Measurements from ENCODE around the gene PRMT3. TPM values are rescaled to one million over a fixed set of nuclear protein-coding genes. Genes with fewer than 3 reads are reported as not detected.

PRMT3 gene
- total and polyA plus RNA-seq, 2 donors (not counting 3 experiments of a cell fraction or from before 2014, with no cell fraction given) = 6.2 to 13.3 TPM

DNA sequence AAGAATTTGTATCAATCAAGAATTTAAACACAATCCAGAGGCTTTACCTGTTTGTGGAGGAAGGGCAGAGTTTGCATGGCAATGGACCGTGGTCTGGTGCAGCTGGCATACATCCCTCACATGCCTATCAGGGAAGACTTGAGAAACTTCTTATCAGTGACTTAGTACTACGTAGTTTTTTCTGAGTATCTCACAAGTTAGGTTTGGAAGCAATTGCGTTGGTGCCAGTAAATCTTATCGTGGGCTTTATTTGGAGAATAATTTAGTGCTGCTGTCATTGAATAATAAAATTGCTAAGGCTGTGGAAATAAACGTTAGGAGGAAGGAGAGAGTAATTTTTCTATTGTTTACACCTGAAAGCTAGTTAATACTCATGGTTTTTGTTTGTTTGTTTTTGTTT, 72.3 kb downstream of the PRMT3 start:
- Histone ChIP-seq H3K9ac (replicated peaks; ENCODE audit: extremely low read depth, insufficient read depth, low read length) (no peak overlapping the region), H3K27ac (ENCODE audit: insufficient read depth, low read depth, low read length) (no peak overlapping the region), H3K79me2 (ENCODE audit: control insufficient read depth, insufficient read depth, low read length) (no peaks in the 10 kb centered on the region), H3K4me3 (replicated peaks in 1 of 3; ENCODE audit: insufficient read depth in 1 of 3, low read depth in 1 of 3, low read length in 3 of 3) (no peak overlapping the region), H3K27me3 (ENCODE audit: control insufficient read depth in 2 of 2, insufficient read depth in 2 of 2, low read length in 2 of 2) (no peaks in the 10 kb centered on the region), H2AFZ (ENCODE audit: low read depth, low read length) (no peak overlapping the region), H3K4me2 (ENCODE audit: insufficient read depth, low read length) (no peak overlapping the region), H3K9me1 (replicated peaks; ENCODE audit: control insufficient read depth, extremely low read depth, insufficient read depth, low read length) (no peaks in the 10 kb centered on the region), H4K20me1 (replicated peaks; ENCODE audit: control insufficient read depth, extremely low read depth, insufficient read depth, low read length) (no peaks in the 10 kb centered on the region), H3K36me3 (ENCODE audit: control insufficient read depth in 2 of 2, extremely low read depth in 1 of 2, insufficient read depth in 2 of 2, low read length in 2 of 2) (peaks cover 0 to 4% of the 10 kb centered on the region in 2 experiments), H3K4me1 (ENCODE audit: control insufficient read depth, extremely low read depth, insufficient read depth, low read length) (no peaks in the 10 kb centered on the region), H3K9me3 (replicated peaks; ENCODE audit: control insufficient read depth, insufficient read depth, low read length) (no peaks in the 10 kb centered on the region)
- BruUV-seq (replicated peaks) = no TSS peak
- no peak for FAIRE-seq
- dilution Hi-C loops (cut with MboI; ENCODE audit: extremely low pct_ligation_motif_present, low sequenced_read_pairs) (no loop called here), intact Hi-C loops (cut with micrococcal nuclease) (no loop called here)
- no peak for TF ChIP-seq MYC (IDR thresholded peaks at IDR 0.05; ENCODE audit: low read depth, low read length)
- TF ChIP-seq MAX (IDR thresholded peaks at IDR 0.05; ENCODE audit: insufficient read depth, insufficient read length) = no peak
- no peak for TF ChIP-seq POLR2AphosphoS5 (IDR thresholded peaks at IDR 0.05; ENCODE audit: insufficient read depth, low read depth, low read length)
- ChIA-PET CTCF (interaction anchor here (1.1 kb wide), 1 partner anchor 16 kb away, joined by 4 read pairs; no protein-coding TSS in a partner anchor), POLR2A (no interaction called here)
- DNase-seq (ENCODE audit: low read depth, low spot score) = peak; percentile 8

DNA sequence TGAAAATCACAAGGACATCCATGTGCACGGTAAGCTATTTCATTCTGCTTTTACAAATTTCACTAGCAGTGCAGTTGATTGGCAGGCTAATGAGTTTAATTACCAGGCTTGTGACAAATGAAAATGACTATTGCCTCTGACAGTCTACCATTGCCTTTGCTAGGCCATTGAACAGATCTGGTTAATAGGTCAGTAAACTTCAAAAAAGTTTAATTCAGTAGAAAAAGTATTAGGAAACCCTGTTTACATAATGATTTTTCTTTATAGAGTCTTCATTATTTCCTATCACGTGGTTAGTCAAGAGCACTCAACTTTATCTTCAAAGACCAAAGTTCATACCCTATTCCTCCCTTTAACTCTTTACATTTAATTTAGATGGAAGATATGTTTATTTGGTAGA, 77.0 kb downstream of the PRMT3 start:
- no peak for TF ChIP-seq CTCF (IDR thresholded peaks at IDR 0.05; ENCODE audit: extremely low read depth in 1 of 2, insufficient read depth in 1 of 2, low read depth in 1 of 2, low read length in 2 of 2)
- no peak for TF ChIP-seq MYC (IDR thresholded peaks at IDR 0.05; ENCODE audit: low read depth, low read length)
- no peak for TF ChIP-seq EZH2 (IDR thresholded peaks at IDR 0.05; ENCODE audit: borderline replicate concordance, low read depth, low read length, severe bottlenecking)
- FAIRE-seq (no peak), DNase-seq (ENCODE audit: low read depth, low spot score) (no peak)
- H3K9me1 ChIP-seq (replicated peaks; ENCODE audit: control insufficient read depth, extremely low read depth, insufficient read depth, low read length) = no peaks in the 10 kb centered on the region
- no peaks in the 10 kb centered on the region for H3K9me3 ChIP-seq (replicated peaks; ENCODE audit: control insufficient read depth, insufficient read depth, low read length)
- intact Hi-C loops (cut with micrococcal nuclease) = no loop called here
- H3K4me1 ChIP-seq (ENCODE audit: control insufficient read depth, extremely low read depth, insufficient read depth, low read length) = no peaks in the 10 kb centered on the region
- H3K4me2 ChIP-seq (ENCODE audit: insufficient read depth, low read length) = no peak overlapping the region
- no peaks in the 10 kb centered on the region for H4K20me1 ChIP-seq (replicated peaks; ENCODE audit: control insufficient read depth, extremely low read depth, insufficient read depth, low read length)
- H3K27me3 ChIP-seq (ENCODE audit: control insufficient read depth in 2 of 2, insufficient read depth in 2 of 2, low read length in 2 of 2) = no peaks in the 10 kb centered on the region
- H3K79me2 ChIP-seq (ENCODE audit: control insufficient read depth, insufficient read depth, low read length) = no peaks in the 10 kb centered on the region
- dilution Hi-C loops (cut with MboI; ENCODE audit: extremely low pct_ligation_motif_present, low sequenced_read_pairs) = no loop called here
- POLR2A ChIA-PET = no interaction called here
- no peak overlapping the region for H3K9ac ChIP-seq (replicated peaks; ENCODE audit: extremely low read depth, insufficient read depth, low read length)
- no peak overlapping the region for H3K4me3 ChIP-seq (replicated peaks in 1 of 3; ENCODE audit: insufficient read depth in 1 of 3, low read depth in 1 of 3, low read length in 3 of 3)
- H2AFZ ChIP-seq (ENCODE audit: low read depth, low read length) = no peak overlapping the region
- CTCF ChIA-PET = interaction anchor here (0.9 kb wide), 1 partner anchor 21 kb away, joined by 5 read pairs; no protein-coding TSS in a partner anchor
- no TSS peak for BruUV-seq (replicated peaks)
- peaks cover 0 to 4% of the 10 kb centered on the region in 2 experiments for H3K36me3 ChIP-seq (ENCODE audit: control insufficient read depth in 2 of 2, extremely low read depth in 1 of 2, insufficient read depth in 2 of 2, low read length in 2 of 2)
- H3K27ac ChIP-seq (ENCODE audit: insufficient read depth, low read depth, low read length) = no peak overlapping the region
